ENCODE measurements around the gene GNB1L. TPM values are rescaled to one million over a fixed set of nuclear protein-coding genes. Genes with fewer than 3 reads are reported as not detected.

GNB1L gene
- total and polyA plus RNA-seq, 10 of the 15 experiments (the other 5 are each of a cell fraction or from before 2014, with no cell fraction given): 0.21 to 19.4 (median 6.8) TPM

- H3K4me1 ChIP-seq (ENCODE audit: control insufficient read depth, insufficient read depth, low read length): no peaks in the 10 kb centered on the region
- no peak overlapping the region for H3K9ac ChIP-seq (ENCODE audit: control insufficient read depth, insufficient read depth, low read length)
- ChIA-PET SMC1A (ENCODE audit: uncharacterized antibody, unreplicated experiment) (no interaction called here), CTCF (no interaction called here), RAD21 (ENCODE audit: unreplicated experiment) (no interaction called here), POLR2A (no interaction called here)
- H3K27ac ChIP-seq (ENCODE audit: control insufficient read depth, insufficient read depth): no peak overlapping the region
- WGBS (ENCODE audit: insufficient coverage, insufficient replicate concordance, low lambda C conversion rate, missing lambda C conversion rate): 35% methylated on average over 2 of the region's 2 CpGs
- H3K36me3 ChIP-seq (ENCODE audit: control insufficient read depth in 2 of 2, insufficient read depth in 2 of 2, low read length in 1 of 2): no peaks in the 10 kb centered on the region
- H3K4me2 ChIP-seq (ENCODE audit: control insufficient read depth, insufficient read depth): no peak overlapping the region
- H3K9me3 ChIP-seq (replicated peaks; ENCODE audit: control insufficient read depth, insufficient read depth, low read length): no peaks in the 10 kb centered on the region; the same call in 2 of the 3 replicates
- intact Hi-C loops (cut with micrococcal nuclease; ENCODE audit: unreplicated experiment) (no loop called here), in situ Hi-C loops (cut with MboI) (no loop called here)
- ATAC-seq (no peak), FAIRE-seq (no peak), DNase-seq (ENCODE audit: low read depth, low spot score) (no peak)
- H3K4me3 ChIP-seq: no peak overlapping the region
- H3K27me3 ChIP-seq (replicated peaks in 1 of 2; ENCODE audit: control insufficient read depth in 2 of 2, insufficient read depth in 2 of 2, low read length in 1 of 2): no peaks in the 10 kb centered on the region
- no peaks in the 10 kb centered on the region for H4K20me1 ChIP-seq (ENCODE audit: control insufficient read depth, insufficient read depth)
- TF ChIP-seq NR2C1 (IDR thresholded peaks at IDR 0.05) (no peak), NFYB (IDR thresholded peaks at IDR 0.05; ENCODE audit: insufficient read depth, low read depth, low read length) (no peak), CUX1 (IDR thresholded peaks at IDR 0.05; ENCODE audit: insufficient replicate concordance, low read depth, low read length) (no peak), CTCF (IDR thresholded peaks at IDR 0.05 in 2 of 3, conservative IDR thresholded peaks at IDR 0.05 in 1 of 3; ENCODE audit: control insufficient read depth in 2 of 3, extremely low read depth in 1 of 3, insufficient read depth in 1 of 3, low read depth in 3 of 3, low read length in 3 of 3) (no peak), DPF2 (IDR thresholded peaks at IDR 0.05) (no peak), GATAD2B (conservative IDR thresholded peaks at IDR 0.05; ENCODE audit: low read depth) (no peak), GABPA (IDR thresholded peaks at IDR 0.05; ENCODE audit: low read depth) (no peak), CHD4 (IDR thresholded peaks at IDR 0.05) (no peak)
- BruUV-seq (replicated peaks): no TSS peak
- H2AFZ ChIP-seq (ENCODE audit: control insufficient read depth, low read depth, low read length): no peak overlapping the region
- no peaks in the 10 kb centered on the region for H3K79me2 ChIP-seq (ENCODE audit: control insufficient read depth, insufficient read depth, low read length)
These were observed 60.9 kb downstream of the GNB1L start for GRCh38 chr22:19793661-19794310.

Data from GM12878 (cell line).